K562 (cell line): ENCODE results near the gene CDYL2. TPM values are rescaled to one million over a fixed set of nuclear protein-coding genes. Genes with fewer than 3 reads are reported as not detected.

Source experiments
- ATAC-seq: fragments of 200-7000 bp; cut with Tn5 transposase; 3 replicates; pipeline ENCODE4 v1.9.1; 2020; ENCODE audit warnings: moderate library complexity
- BruUV-seq: library from RNA; stranded (reverse); fragments of 400-500 nt; replicated peaks from 2 replicates; lab custom pipeline; 2021; lab: Mats Ljungman, UMichigan
- CTCF ChIA-PET: fragments of 300-600 bp; formaldehyde crosslinking; extraction: SDS; loops from one replicate; lab custom pipeline; 2021; ENCODE audit warnings: low intra/inter-chr PET ratio; lab: Yijun Ruan, JAX
- POLR2A ChIA-PET: fragments of 300-600, 350-650 bp; sonication (Branson Sonifier 250); formaldehyde crosslinking; extraction: SDS; loops from one replicate; lab custom pipeline; 2021; ENCODE audit warnings: antibody characterized with exemption, inconsistent platforms; lab: Yijun Ruan, JAX
- DNase-seq, 4 experiments: peaks; one replicate each; pipeline versions ENCODE4 v3.0.0 to v3.0.0-alpha.2; 2011 to 2018; ENCODE audit warnings: low spot score in 3 of 4, mixed read lengths in 3 of 4; ENCODE audit errors: extremely low read depth in 1 of 4
- FAIRE-seq: peaks from 2 replicates; lab custom pipeline; 2011; peaks lifted over from hg19 to GRCh38; lab: Jason Lieb, UNC
- H2AFZ ChIP-seq: 2 replicates; pipeline ENCODE4 v1.6.0; 2011; ENCODE audit warnings: low read depth, low read length, control low read depth, inconsistent platforms
- H3K27ac ChIP-seq: fragments of 200-600 bp; 3 replicates; pipeline ENCODE4 v1.8.0; 2011; ENCODE audit warnings: low read depth, mild to moderate bottlenecking, control low read depth, inconsistent platforms, low read length, moderate library complexity, mixed read lengths; ENCODE audit errors: extremely low read depth
- H3K27me3 ChIP-seq, 2 experiments: fragments of 300-600 bp in 1 of 2; 2 replicates in 1 of 2; 3 replicates in 1 of 2; pipeline versions ENCODE4 v1.6.0 to v1.8.0; 2011; ENCODE audit warnings: inconsistent platforms in 2 of 2, low read length in 2 of 2, mild to moderate bottlenecking in 1 of 2, mixed read lengths in 1 of 2, moderate library complexity in 1 of 2; ENCODE audit not compliant: control insufficient read depth in 2 of 2, insufficient read depth in 2 of 2
- H3K36me3 ChIP-seq: fragments of 300-600 bp; 3 replicates; pipeline ENCODE4 v1.8.0; 2011; ENCODE audit warnings: mild to moderate bottlenecking, low read length, inconsistent platforms; ENCODE audit not compliant: control insufficient read depth, insufficient read depth
- H3K4me1 ChIP-seq, 2 experiments: fragments of 200-600 bp in 1 of 2; replicated peaks in 1 of 2; 2 replicates in 1 of 2; 3 replicates in 1 of 2; pipeline versions ENCODE4 v1.5.1 to v1.8.0; 2011; ENCODE audit warnings: inconsistent platforms in 2 of 2, low read length in 2 of 2, mild to moderate bottlenecking in 1 of 2, mixed read lengths in 1 of 2, moderate library complexity in 1 of 2; ENCODE audit not compliant: control insufficient read depth in 2 of 2, insufficient read depth in 2 of 2
- H3K4me2 ChIP-seq: 2 replicates; pipeline ENCODE4 v1.6.1; 2011; ENCODE audit warnings: low read length, control low read depth, inconsistent platforms, mixed read lengths; ENCODE audit not compliant: insufficient read depth
- H3K4me3 ChIP-seq: fragments of 200-600 bp; sonication (generic), shearing (Covaris generic); 2 replicates; pipeline ENCODE4 v1.5.1; 2016; ENCODE audit warnings: control low read depth, inconsistent platforms
- H3K79me2 ChIP-seq: fragments of 200-600 bp; 3 replicates; pipeline ENCODE4 v1.8.0; 2011; ENCODE audit warnings: low read length, inconsistent platforms; ENCODE audit not compliant: control insufficient read depth, insufficient read depth
- H3K9ac ChIP-seq, 2 experiments: 2 replicates each; pipeline versions ENCODE4 v1.6.0 to v1.6.1; 2011; ENCODE audit warnings: low read depth in 2 of 2, low read length in 2 of 2, control low read depth in 1 of 2, inconsistent platforms in 1 of 2, mild to moderate bottlenecking in 1 of 2, mixed read lengths in 1 of 2; ENCODE audit not compliant: insufficient read depth in 1 of 2
- H3K9me1 ChIP-seq: one replicate; pipeline ENCODE4 v1.6.0; 2011; ENCODE audit warnings: inconsistent platforms, mild to moderate bottlenecking, low read length, moderate library complexity; ENCODE audit not compliant: control insufficient read depth, insufficient read depth
- H3K9me3 ChIP-seq: replicated peaks from 2 replicates; pipeline ENCODE4 v1.5.1; 2011; ENCODE audit warnings: low read depth, low read length, inconsistent platforms; ENCODE audit not compliant: control insufficient read depth, insufficient read depth
- H4K20me1 ChIP-seq: replicated peaks from 2 replicates; pipeline ENCODE4 v1.6.1; 2011; ENCODE audit warnings: low read length, inconsistent platforms, mixed read lengths; ENCODE audit not compliant: control insufficient read depth, insufficient read depth
- CTCFL ChIP-seq: IDR thresholded peaks from 2 replicates; pipeline ENCODE4 v1.6.1; 2011; ENCODE audit warnings: borderline replicate concordance, low read depth, mild to moderate bottlenecking, moderate library complexity, low read length; ENCODE audit not compliant: insufficient read depth, poor library complexity, severe bottlenecking
- FOXA3 ChIP-seq, 2 experiments: fragments of 450-650 bp in 1 of 2; sonication (generic) in 1 of 2; formaldehyde crosslinking; IDR thresholded peaks in 1 of 2; conservative IDR thresholded peaks in 1 of 2; 2 replicates each; pipeline versions ENCODE4 v1.4.0 to v1.8.0; 2020 to 2022; ENCODE audit warnings: mild to moderate bottlenecking in 2 of 2, missing genetic modification reagents in 1 of 2
- MIER1 ChIP-seq: fragments of 450-650 bp; IDR thresholded peaks from 2 replicates; pipeline ENCODE4 v1.6.1; 2016; ENCODE audit warnings: antibody characterized with exemption, mild to moderate bottlenecking, low read depth
- MTA2 ChIP-seq: fragments of 450-650 bp; IDR thresholded peaks from 2 replicates; pipeline ENCODE4 v1.6.1; 2016; ENCODE audit warnings: low read depth
- NKRF ChIP-seq: fragments of 450-650 bp; IDR thresholded peaks from 2 replicates; pipeline ENCODE4 v1.6.1; 2016; ENCODE audit warnings: borderline replicate concordance
- PML ChIP-seq: IDR thresholded peaks from 2 replicates; pipeline ENCODE4 v1.6.1; 2012; ENCODE audit warnings: low read length, inconsistent platforms
- PRPF4 ChIP-seq: fragments of 200-400 bp; formaldehyde crosslinking; IDR thresholded peaks from one replicate; pipeline ENCODE4 v1.6.1; 2017; ENCODE audit warnings: low read length, low read depth, mild to moderate bottlenecking; ENCODE audit not compliant: insufficient read depth, poor library complexity, severe bottlenecking
- WHSC1 ChIP-seq: IDR thresholded peaks from one replicate; pipeline ENCODE4 v1.6.1; 2012; ENCODE audit warnings: low read length, control low read depth, inconsistent platforms
- ZBTB8A ChIP-seq: fragments of 450-650 bp; IDR thresholded peaks from 2 replicates; pipeline ENCODE4 v1.6.1; 2018; ENCODE audit warnings: mild to moderate bottlenecking, moderate library complexity; ENCODE audit not compliant: partially characterized antibody
- ZNF311 ChIP-seq: fragments of 250-450 bp; sonication (Bioruptor Pico); IDR thresholded peaks from 2 replicates; pipeline ENCODE4 v1.4.0; 2020; ENCODE audit warnings: mild to moderate bottlenecking, moderate library complexity
- ZNF584 ChIP-seq: fragments of 200-800 bp; sonication (Bioruptor generic); IDR thresholded peaks from 2 replicates; pipeline ENCODE4 v1.6.1; 2016; ENCODE audit warnings: low read depth, mild to moderate bottlenecking, missing genetic modification characterization, missing compliant biosample characterization
- ZNF75A ChIP-seq: fragments of 450-650 bp; formaldehyde crosslinking; IDR thresholded peaks from 2 replicates; pipeline ENCODE4 v1.4.0; 2020; ENCODE audit warnings: mild to moderate bottlenecking
- in situ Hi-C: fragments of 300-500 bp; cut with MboI; formaldehyde crosslinking; loops from 4 replicates; pipeline ENCODE4 v1.15.0; 2018; ENCODE audit warnings: inconsistent platforms, mixed read lengths
- intact Hi-C: fragments of 100-400 bp; cut with micrococcal nuclease; formaldehyde crosslinking; loops from 2 replicates; pipeline ENCODE4 v1.14.2; 2022
- polyA plus RNA-seq, 8 experiments: library from polyadenylated mRNA; depleted of rRNA in 4 of 8; stranded (reverse) in 5 of 8; unstranded in 3 of 8; fragments of >200 nt; fragmentation: Nextera tagmentation in 2 of 8; fragmentation: Illumina TruSeq in 1 of 8; extraction: Ambion mirVana in 2 of 8; extraction: Trizol in 1 of 8; gene quantifications; 2 replicates each; pipeline versions ENCODE4 v1.2.1 to v1.2.3, GENCODE V29; 2011 to 2014; ENCODE audit warnings: inconsistent platforms in 1 of 8, missing spikeins in 1 of 8
- total RNA-seq, 7 experiments: library from RNA; depleted of rRNA in 6 of 7; stranded (reverse); fragments of >200 nt in 6 of 7; fragmentation: Illumina TruSeq in 2 of 7; extraction: Trizol in 2 of 7; gene quantifications; 2 replicates each; pipeline versions ENCODE4 v1.2.1 to v1.2.3, GENCODE V29; 2011 to 2021; ENCODE audit warnings: low replicate concordance in 1 of 7
- TF ChIP-seq, protein P1 (sequence below): fragments of 250-450 bp; sonication (Bioruptor Pico); IDR thresholded peaks from 2 replicates; pipeline ENCODE4 v1.4.0; 2020; ENCODE audit warnings: mild to moderate bottlenecking
- TF ChIP-seq, protein P2 (sequence below): fragments of 250-450 bp; sonication (Bioruptor Pico); IDR thresholded peaks from 2 replicates; pipeline ENCODE4 v1.9.0; 2021; ENCODE audit warnings: mild to moderate bottlenecking, inconsistent platforms

The CDYL2 gene
- total and polyA plus RNA-seq, 9 of the 15 experiments (the other 6 are each of a cell fraction or from before 2014, with no cell fraction given), result under 0.01 to 0.04 (median 0.01) TPM; not detected in 6

DNA sequence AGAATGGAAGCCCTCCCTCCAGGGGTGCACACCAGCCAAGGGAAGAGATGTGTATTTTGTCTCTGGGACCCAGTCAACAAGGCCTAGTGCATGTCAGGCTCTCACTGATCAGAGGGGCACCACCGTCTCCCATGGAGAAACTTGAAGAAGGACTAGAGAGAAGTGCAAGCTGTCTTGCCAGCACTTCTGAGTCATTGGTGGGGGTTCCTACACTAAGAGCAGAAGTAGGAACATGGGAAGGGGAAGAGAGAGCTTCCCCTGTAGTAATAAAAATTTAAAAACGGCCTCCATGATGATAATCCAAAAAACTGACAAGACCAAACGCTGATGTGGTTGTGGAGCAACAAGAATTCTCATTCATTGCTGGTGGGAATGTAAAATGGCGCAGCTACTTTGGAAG is 217.3 kb downstream of the CDYL2 start (continued):
- no peak for TF ChIP-seq CTCFL
- TF ChIP-seq PML, result no peak
- TF ChIP-seq PRPF4, result no peak
- no peak for TF ChIP-seq MIER1

- CTCF ChIA-PET, result no interaction called here
- Histone ChIP-seq H3K27ac (no peak overlapping the region), H3K4me2 (no peak overlapping the region), H3K36me3 (no peaks in the 10 kb centered on the region), H3K4me1 (no peaks in the 10 kb centered on the region), H3K27me3 (no peaks in the 10 kb centered on the region), H3K9me1 (no peaks in the 10 kb centered on the region), H3K9ac (no peak overlapping the region), H3K79me2 (no peaks in the 10 kb centered on the region), H2AFZ (no peak overlapping the region), H4K20me1 (no peaks in the 10 kb centered on the region), H3K9me3 (no peaks in the 10 kb centered on the region), H3K4me3 (no peak overlapping the region)
- DNase-seq (no peak), ATAC-seq (no peak), FAIRE-seq (no peak)
- POLR2A ChIA-PET, result interaction anchor here (0.6 kb wide), 1 partner anchor 1989 kb away, joined by 3 read pairs; no protein-coding TSS in a partner anchor
- no TSS peak for BruUV-seq
- intact Hi-C loops (no loop called here), in situ Hi-C loops (no loop called here)
- TF ChIP-seq FOXA3 (CRISPR knock-in tag; conservative IDR thresholded peaks at IDR 0.05 in 1 of 2, IDR thresholded peaks at IDR 0.05 in 1 of 2), result no peak
- TF ChIP-seq ZNF311 (CRISPR knock-in tag), result no peak
- no peak for TF ChIP-seq MTA2
- TF ChIP-seq ZNF584 (CRISPR knock-in tag), result no peak
- TF ChIP-seq, protein P1, sequence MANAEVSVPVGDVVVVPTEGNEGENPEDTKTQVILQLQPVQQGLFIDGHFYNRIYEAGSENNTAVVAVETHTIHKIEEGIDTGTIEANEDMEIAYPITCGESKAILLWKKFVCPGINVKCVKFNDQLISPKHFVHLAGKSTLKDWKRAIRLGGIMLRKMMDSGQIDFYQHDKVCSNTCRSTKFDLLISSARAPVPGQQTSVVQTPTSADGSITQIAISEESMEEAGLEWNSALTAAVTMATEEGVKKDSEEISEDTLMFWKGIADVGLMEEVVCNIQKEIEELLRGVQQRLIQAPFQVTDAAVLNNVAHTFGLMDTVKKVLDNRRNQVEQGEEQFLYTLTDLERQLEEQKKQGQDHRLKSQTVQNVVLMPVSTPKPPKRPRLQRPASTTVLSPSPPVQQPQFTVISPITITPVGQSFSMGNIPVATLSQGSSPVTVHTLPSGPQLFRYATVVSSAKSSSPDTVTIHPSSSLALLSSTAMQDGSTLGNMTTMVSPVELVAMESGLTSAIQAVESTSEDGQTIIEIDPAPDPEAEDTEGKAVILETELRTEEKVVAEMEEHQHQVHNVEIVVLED (CRISPR knock-in tag), result no peak
- no peak for TF ChIP-seq WHSC1
- TF ChIP-seq ZNF75A (CRISPR knock-in tag), result no peak
- TF ChIP-seq, protein P2, sequence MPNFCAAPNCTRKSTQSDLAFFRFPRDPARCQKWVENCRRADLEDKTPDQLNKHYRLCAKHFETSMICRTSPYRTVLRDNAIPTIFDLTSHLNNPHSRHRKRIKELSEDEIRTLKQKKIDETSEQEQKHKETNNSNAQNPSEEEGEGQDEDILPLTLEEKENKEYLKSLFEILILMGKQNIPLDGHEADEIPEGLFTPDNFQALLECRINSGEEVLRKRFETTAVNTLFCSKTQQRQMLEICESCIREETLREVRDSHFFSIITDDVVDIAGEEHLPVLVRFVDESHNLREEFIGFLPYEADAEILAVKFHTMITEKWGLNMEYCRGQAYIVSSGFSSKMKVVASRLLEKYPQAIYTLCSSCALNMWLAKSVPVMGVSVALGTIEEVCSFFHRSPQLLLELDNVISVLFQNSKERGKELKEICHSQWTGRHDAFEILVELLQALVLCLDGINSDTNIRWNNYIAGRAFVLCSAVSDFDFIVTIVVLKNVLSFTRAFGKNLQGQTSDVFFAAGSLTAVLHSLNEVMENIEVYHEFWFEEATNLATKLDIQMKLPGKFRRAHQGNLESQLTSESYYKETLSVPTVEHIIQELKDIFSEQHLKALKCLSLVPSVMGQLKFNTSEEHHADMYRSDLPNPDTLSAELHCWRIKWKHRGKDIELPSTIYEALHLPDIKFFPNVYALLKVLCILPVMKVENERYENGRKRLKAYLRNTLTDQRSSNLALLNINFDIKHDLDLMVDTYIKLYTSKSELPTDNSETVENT (CRISPR knock-in tag), result no peak
- no peak for TF ChIP-seq NKRF
- TF ChIP-seq ZBTB8A, result no peak
Measured at GRCh38 chr16:80586476-80586875, 217.9 kb downstream of the CDYL2 start.
